Measurements from ENCODE around the gene MYEOV. TPM values are rescaled to one million over a fixed set of nuclear protein-coding genes. Genes with fewer than 3 reads are reported as not detected.

Gene MYEOV
- polyA plus RNA-seq, 1 donor from 2014 or later: 1.4 TPM

- Mint-ChIP-seq H3K4me3 (peak overlapping the region in 3 of 4 donors; percentile 61 to 87 (median 79)), H3K27me3 (peaks cover 3% of the 10 kb centered on the region), H3K9me3 (no peaks in the 10 kb centered on the region), H3K36me3 (no peaks in the 10 kb centered on the region), H3K27ac (peak overlapping the region in 2 of 3 donors; percentile 40 to 75), H3K4me1 (peaks cover 3 to 12% (median 6%) of the 10 kb centered on the region in 3 donors)
Measured at GRCh38 chr11:69287968-69288882, 5.7 kb upstream of the MYEOV start.

- Mint-ChIP-seq H3K4me3 (peak overlapping the region in 2 of 4 donors; percentile 21 to 87), H3K27ac (peak overlapping the region in 2 of 3 donors; percentile 26 to 40), H3K36me3 (no peaks in the 10 kb centered on the region), H3K9me3 (no peaks in the 10 kb centered on the region), H3K4me1 (peaks cover 3 to 15% (median 10%) of the 10 kb centered on the region in 3 donors), H3K27me3 (peaks cover 3% of the 10 kb centered on the region)
Measured at GRCh38 chr11:69288883-69289242, 5.1 kb upstream of the MYEOV start.

GRCh38 chr11:69290806-69291205, 3.1 kb upstream of the MYEOV start:
- H3K4me1 Mint-ChIP-seq: peaks cover 3 to 28% (median 23%) of the 10 kb centered on the region in 3 donors
- no peaks in the 10 kb centered on the region for H3K9me3 Mint-ChIP-seq
- no peak overlapping the region for H3K27ac Mint-ChIP-seq
- H3K4me3 Mint-ChIP-seq: no peak overlapping the region
- H3K36me3 Mint-ChIP-seq: no peaks in the 10 kb centered on the region
- H3K27me3 Mint-ChIP-seq: peaks cover 3% of the 10 kb centered on the region

GRCh38 chr11:69291459-69292110, 2.4 kb upstream of the MYEOV start:
- Mint-ChIP-seq H3K9me3 (no peaks in the 10 kb centered on the region), H3K4me1 (peaks cover 4 to 33% (median 31%) of the 10 kb centered on the region in 3 donors), H3K27ac (no peak overlapping the region), H3K27me3 (peaks cover 3% of the 10 kb centered on the region), H3K4me3 (no peak overlapping the region), H3K36me3 (no peaks in the 10 kb centered on the region)

- Mint-ChIP-seq H3K27me3 (peaks cover 3% of the 10 kb centered on the region), H3K27ac (no peak overlapping the region), H3K4me1 (peaks cover 10 to 39% (median 37%) of the 10 kb centered on the region in 3 donors), H3K9me3 (no peaks in the 10 kb centered on the region), H3K36me3 (no peaks in the 10 kb centered on the region), H3K4me3 (no peak overlapping the region)
Measured at GRCh38 chr11:69292221-69292648, 1.7 kb upstream of the MYEOV start.

- Mint-ChIP-seq H3K9me3 (no peaks in the 10 kb centered on the region), H3K4me3 (no peak overlapping the region), H3K4me1 (peaks cover 15 to 47% (median 45%) of the 10 kb centered on the region in 3 donors)
Measured at GRCh38 chr11:69293087-69293486, 868 bp upstream of the MYEOV start.

GRCh38 chr11:69294571-69295078, 670 bp downstream of the MYEOV start:
- no peaks in the 10 kb centered on the region for H3K36me3 Mint-ChIP-seq
- peak overlapping the region in 2 of 4 donors; percentile 72 to 85 for H3K4me3 Mint-ChIP-seq
- H3K27ac Mint-ChIP-seq: peak overlapping the region in 2 of 3 donors; percentile 63 to 66
- H3K9me3 Mint-ChIP-seq: no peaks in the 10 kb centered on the region
- H3K4me1 Mint-ChIP-seq: peaks cover 16 to 51% (median 45%) of the 10 kb centered on the region in 3 donors
- H3K27me3 Mint-ChIP-seq: no peaks in the 10 kb centered on the region

More at GRCh38 chr11:69293087-69293486, 868 bp upstream of the MYEOV start:
- no peak overlapping the region for H3K27ac Mint-ChIP-seq
- H3K36me3 Mint-ChIP-seq: no peaks in the 10 kb centered on the region
- H3K27me3 Mint-ChIP-seq: no peaks in the 10 kb centered on the region

GRCh38 chr11:69295079-69295994, 1.4 kb downstream of the MYEOV start:
- no peaks in the 10 kb centered on the region for H3K27me3 Mint-ChIP-seq
- H3K9me3 Mint-ChIP-seq: no peaks in the 10 kb centered on the region
- peak overlapping the region; percentile 39 to 84 (median 63) for H3K27ac Mint-ChIP-seq
- H3K4me1 Mint-ChIP-seq: peaks cover 13 to 52% (median 45%) of the 10 kb centered on the region in 3 donors
- peak overlapping the region; percentile 13 to 84 (median 66) for H3K4me3 Mint-ChIP-seq
- H3K36me3 Mint-ChIP-seq: no peaks in the 10 kb centered on the region

GRCh38 chr11:69295995-69296889, 2.3 kb downstream of the MYEOV start:
- H3K27ac Mint-ChIP-seq: peak overlapping the region; percentile 84 to 97 (median 96)
- no peaks in the 10 kb centered on the region for H3K27me3 Mint-ChIP-seq
- H3K9me3 Mint-ChIP-seq: no peaks in the 10 kb centered on the region
- H3K4me1 Mint-ChIP-seq: peaks cover 13 to 52% (median 49%) of the 10 kb centered on the region in 3 donors
- H3K4me3 Mint-ChIP-seq: peak overlapping the region in 3 of 4 donors; percentile 49 to 94 (median 83)
- H3K36me3 Mint-ChIP-seq: no peaks in the 10 kb centered on the region

GRCh38 chr11:69296890-69297786, 3.2 kb downstream of the MYEOV start:
- Mint-ChIP-seq H3K27me3 (no peaks in the 10 kb centered on the region), H3K27ac (peak overlapping the region; percentile 84 to 97 (median 96)), H3K4me3 (peak overlapping the region; percentile 41 to 94 (median 80)), H3K4me1 (peaks cover 13 to 52% (median 49%) of the 10 kb centered on the region in 3 donors), H3K36me3 (no peaks in the 10 kb centered on the region), H3K9me3 (no peaks in the 10 kb centered on the region)

- no peaks in the 10 kb centered on the region for H3K27me3 Mint-ChIP-seq
- H3K9me3 Mint-ChIP-seq: no peaks in the 10 kb centered on the region
- peak overlapping the region; percentile 41 to 94 (median 80) for H3K4me3 Mint-ChIP-seq
- H3K27ac Mint-ChIP-seq: peak overlapping the region; percentile 84 to 97 (median 96)
- peaks cover 13 to 52% (median 49%) of the 10 kb centered on the region in 3 donors for H3K4me1 Mint-ChIP-seq
- no peaks in the 10 kb centered on the region for H3K36me3 Mint-ChIP-seq
Measured at GRCh38 chr11:69297787-69298266, 3.9 kb downstream of the MYEOV start.

- Mint-ChIP-seq H3K4me3 (peak overlapping the region; percentile 41 to 94 (median 80)), H3K36me3 (no peaks in the 10 kb centered on the region), H3K9me3 (no peaks in the 10 kb centered on the region), H3K27me3 (no peaks in the 10 kb centered on the region), H3K4me1 (peaks cover 13 to 51% (median 46%) of the 10 kb centered on the region in 3 donors), H3K27ac (peak overlapping the region; percentile 84 to 97 (median 96))
Measured at GRCh38 chr11:69298267-69299022, 4.5 kb downstream of the MYEOV start.

All from IgD-negative memory B cell (primary cell).